ENCODE data around the gene ACTL7A. TPM values are rescaled to one million over a fixed set of nuclear protein-coding genes. Genes with fewer than 3 reads are reported as not detected.

The ACTL7A gene
- not detected in 2 replicates for total RNA-seq

GRCh38 chr9:108861997-108862396 is at the start of gene ACTL7A:
ACTL7A (plus strand) TSS chr9:108862266; CDS start chr9:108862323, 57 bp downstream.

GRCh38 chr9:108855888-108856287 is 6.2 kb upstream of the ACTL7A start, which contains the start of gene ACTL7B:
ACTL7B (minus strand) TSS chr9:108855986; CDS start chr9:108855930, 56 bp downstream.

Other genes starting within 250 kb of the ACTL7A start
- not detected in 2 replicates for gene ACTL7B, start 6.3 kb upstream of the ACTL7A start, total RNA-seq
- 52.6 and 73.2 TPM in 2 replicates for gene ELP1, start 71.9 kb downstream of the ACTL7A start, total RNA-seq
- gene ABITRAM, start 72.1 kb downstream of the ACTL7A start, total RNA-seq: 7.1 and 7.8 TPM in 2 replicates
- 54.3 and 103 TPM in 2 replicates for gene CTNNAL1, start 151.2 kb downstream of the ACTL7A start, total RNA-seq